Mesenchymal stem cell (in vitro differentiated cells and primary cell): ENCODE results near the gene ABCA4.

Experiments used
- DNase-seq: peaks from one replicate; pipeline ENCODE4 v3.0.0-alpha.2; 2013
- H2AFZ ChIP-seq: one replicate; pipeline ENCODE4 v1.6.1; 2013; ENCODE audit warnings: low read depth, mild to moderate bottlenecking, control low read depth, inconsistent platforms, low read length, moderate library complexity
- H2AK5ac ChIP-seq: 2 replicates; pipeline ENCODE4 v1.6.1; 2013; ENCODE audit warnings: low read length, moderate library complexity, mild to moderate bottlenecking, inconsistent platforms; ENCODE audit not compliant: severe bottlenecking
- H2BK120ac ChIP-seq: one replicate; pipeline ENCODE4 v1.6.1; 2013; ENCODE audit warnings: low read depth, mild to moderate bottlenecking, inconsistent platforms, low read length, moderate library complexity
- H2BK12ac ChIP-seq, 2 experiments: one replicate each; pipeline ENCODE4 v1.6.1; 2013; ENCODE audit warnings: inconsistent platforms in 2 of 2, low read length in 2 of 2, mild to moderate bottlenecking in 2 of 2, moderate library complexity in 2 of 2, control low read depth in 1 of 2
- H2BK15ac ChIP-seq: one replicate; pipeline ENCODE4 v1.6.1; 2013; ENCODE audit warnings: mild to moderate bottlenecking, low read depth, inconsistent platforms; ENCODE audit not compliant: poor library complexity, severe bottlenecking
- H2BK5ac ChIP-seq: 2 replicates; pipeline ENCODE4 v1.6.1; 2013; ENCODE audit warnings: low read depth, mild to moderate bottlenecking, low read length, control low read depth, inconsistent platforms; ENCODE audit not compliant: poor library complexity, severe bottlenecking
- H3K14ac ChIP-seq, 2 experiments: one replicate each; pipeline ENCODE4 v1.6.1; 2013; ENCODE audit warnings: inconsistent platforms in 2 of 2, low read length in 2 of 2, control low read depth in 1 of 2, mild to moderate bottlenecking in 1 of 2, moderate library complexity in 1 of 2
- H3K18ac ChIP-seq, 2 experiments: one replicate each; pipeline ENCODE4 v1.6.1; 2013; ENCODE audit warnings: inconsistent platforms in 2 of 2, low read length in 2 of 2, control low read depth in 1 of 2, low read depth in 1 of 2, mild to moderate bottlenecking in 1 of 2
- H3K23ac ChIP-seq, 2 experiments: one replicate each; pipeline ENCODE4 v1.6.1; 2013; ENCODE audit warnings: inconsistent platforms in 2 of 2, low read length in 2 of 2, mild to moderate bottlenecking in 2 of 2, moderate library complexity in 2 of 2, control low read depth in 1 of 2
- H3K27ac ChIP-seq: 2 replicates; pipeline ENCODE4 v1.5.1; 2013; ENCODE audit warnings: mild to moderate bottlenecking, moderate library complexity, low read length, control low read depth, inconsistent platforms; ENCODE audit not compliant: poor library complexity, severe bottlenecking
- H3K27me3 ChIP-seq, 2 experiments: 2 replicates each; pipeline versions ENCODE4 v1.6.1 to v1.7.0; 2013; ENCODE audit warnings: low read length in 2 of 2, mild to moderate bottlenecking in 2 of 2, moderate library complexity in 2 of 2, control low read depth in 1 of 2, inconsistent platforms in 1 of 2; ENCODE audit not compliant: control insufficient read depth in 1 of 2, insufficient read depth in 1 of 2
- H3K36me3 ChIP-seq, 2 experiments: 2 replicates each; pipeline versions ENCODE4 v1.6.1 to v1.7.0; 2013; ENCODE audit warnings: low read length in 2 of 2, control low read depth in 1 of 2, inconsistent platforms in 1 of 2, low read depth in 1 of 2, mild to moderate bottlenecking in 1 of 2; ENCODE audit not compliant: insufficient read depth in 2 of 2, control insufficient read depth in 1 of 2
- H3K4ac ChIP-seq, 2 experiments: one replicate each; pipeline ENCODE4 v1.6.1; 2013; ENCODE audit warnings: inconsistent platforms in 2 of 2, low read length in 2 of 2, mild to moderate bottlenecking in 2 of 2, moderate library complexity in 2 of 2, control low read depth in 1 of 2, low read depth in 1 of 2
- H3K4me1 ChIP-seq: 2 replicates; pipeline ENCODE4 v1.6.1; 2013; ENCODE audit warnings: low read depth, low read length, control low read depth; ENCODE audit not compliant: control insufficient read depth, insufficient read depth
- H3K4me2 ChIP-seq: 2 replicates; pipeline ENCODE4 v1.6.1; 2013; ENCODE audit warnings: low read length, mild to moderate bottlenecking, inconsistent platforms; ENCODE audit not compliant: poor library complexity, severe bottlenecking
- H3K4me3 ChIP-seq, 2 experiments: 2 replicates each; pipeline versions ENCODE4 v1.5.1 to v1.7.0; 2013; ENCODE audit warnings: low read length in 2 of 2, mild to moderate bottlenecking in 2 of 2, control low read depth in 1 of 2, low read depth in 1 of 2; ENCODE audit not compliant: insufficient read depth in 1 of 2
- H3K79me1 ChIP-seq: replicated peaks from 2 replicates; pipeline ENCODE4 v1.6.1; 2013; ENCODE audit warnings: mild to moderate bottlenecking, control low read depth, low read length, inconsistent platforms; ENCODE audit not compliant: poor library complexity, severe bottlenecking
- H3K9ac ChIP-seq: 2 replicates; pipeline ENCODE4 v1.7.0; 2013; ENCODE audit warnings: mild to moderate bottlenecking, low read length, moderate library complexity
- H3K9me3 ChIP-seq: 2 replicates; pipeline ENCODE4 v1.7.0; 2013; ENCODE audit warnings: mild to moderate bottlenecking, low read length; ENCODE audit not compliant: control insufficient read depth
- H4K8ac ChIP-seq: one replicate; pipeline ENCODE4 v1.6.1; 2013; ENCODE audit warnings: inconsistent platforms, mild to moderate bottlenecking, low read length, moderate library complexity
- H4K91ac ChIP-seq: one replicate; pipeline ENCODE4 v1.6.1; 2013; ENCODE audit warnings: mild to moderate bottlenecking, low read length, inconsistent platforms
- WGBS: methylation state at CpG from one replicate; pipeline ENCODE4 v1.1.7; 2013; ENCODE audit warnings: mixed read lengths; 5-methylcytosine and 5-hydroxymethylcytosine counted together

Gene ABCA4

GRCh38 chr1:93993731-93994130, 127.2 kb downstream of the ABCA4 start:
- H3K18ac ChIP-seq, result no peak overlapping the region
- H2BK120ac ChIP-seq, result no peak overlapping the region
- H2BK15ac ChIP-seq, result no peak overlapping the region
- H2BK12ac ChIP-seq, result no peak overlapping the region
- H3K4me3 ChIP-seq, result no peak overlapping the region
- H3K4ac ChIP-seq, result no peak overlapping the region
- H4K8ac ChIP-seq, result peak overlapping the region; percentile 7
- peaks cover 0 to 3% of the 10 kb centered on the region in 2 experiments for H3K27me3 ChIP-seq
- no peaks in the 10 kb centered on the region for H3K79me1 ChIP-seq
- H2AK5ac ChIP-seq, result no peak overlapping the region
- no peak overlapping the region for H2AFZ ChIP-seq
- H2BK5ac ChIP-seq, result no peak overlapping the region
- H3K4me2 ChIP-seq, result no peak overlapping the region
- H3K9ac ChIP-seq, result no peak overlapping the region
- WGBS, result 73% methylated on average over 2 of the region's 6 CpGs
- no peak overlapping the region for H3K27ac ChIP-seq
- no peak overlapping the region for H4K91ac ChIP-seq
- no peak overlapping the region for H3K23ac ChIP-seq
- H3K36me3 ChIP-seq, result no peaks in the 10 kb centered on the region
- peaks cover 12% of the 10 kb centered on the region for H3K4me1 ChIP-seq
- H3K14ac ChIP-seq, result no peak overlapping the region
- no peaks in the 10 kb centered on the region for H3K9me3 ChIP-seq
- DNase-seq, result peak; percentile 70

- Histone ChIP-seq H3K27ac (no peak overlapping the region), H3K79me1 (no peaks in the 10 kb centered on the region), H2AFZ (no peak overlapping the region), H3K4me2 (no peak overlapping the region), H2BK15ac (no peak overlapping the region), H3K27me3 (peaks cover 0 to 3% of the 10 kb centered on the region in 2 experiments), H3K4me3 (no peak overlapping the region), H3K14ac (no peak overlapping the region), H3K4me1 (peaks cover 12% of the 10 kb centered on the region), H4K91ac (no peak overlapping the region), H3K9me3 (no peaks in the 10 kb centered on the region), H2BK12ac (no peak overlapping the region), H3K4ac (peak overlapping the region in 1 of 2 experiments; percentile 53), H2BK120ac (peak overlapping the region; percentile 1), H3K36me3 (no peaks in the 10 kb centered on the region), H3K18ac (peak overlapping the region in 1 of 2 experiments; percentile 60), H2BK5ac (no peak overlapping the region), H2AK5ac (no peak overlapping the region), H3K23ac (no peak overlapping the region), H4K8ac (peak overlapping the region; percentile 23), H3K9ac (no peak overlapping the region)
- DNase-seq, result no peak
- 95% methylated on average over 10 of the region's 10 CpGs for WGBS
Observed at GRCh38 chr1:93992954-93993353, 128.0 kb downstream of the ABCA4 start.

- Histone ChIP-seq H3K27me3 (peaks cover 0 to 3% of the 10 kb centered on the region in 2 experiments), H3K23ac (no peak overlapping the region), H2AK5ac (no peak overlapping the region), H3K27ac (no peak overlapping the region), H3K36me3 (no peaks in the 10 kb centered on the region), H4K8ac (no peak overlapping the region), H3K4me1 (peaks cover 12% of the 10 kb centered on the region), H3K9me3 (no peaks in the 10 kb centered on the region), H2AFZ (no peak overlapping the region), H3K4ac (no peak overlapping the region), H3K4me3 (no peak overlapping the region), H3K18ac (no peak overlapping the region), H3K14ac (no peak overlapping the region), H3K79me1 (no peaks in the 10 kb centered on the region), H2BK120ac (no peak overlapping the region), H2BK12ac (no peak overlapping the region), H3K9ac (no peak overlapping the region), H3K4me2 (no peak overlapping the region), H4K91ac (no peak overlapping the region), H2BK5ac (no peak overlapping the region), H2BK15ac (no peak overlapping the region)
- DNase-seq, result no peak
- 93% methylated on average over 8 of the region's 8 CpGs for WGBS
Observed at GRCh38 chr1:93992190-93992589, 128.8 kb downstream of the ABCA4 start.

- H3K4me1 ChIP-seq, result peaks cover 11% of the 10 kb centered on the region
- peaks cover 0 to 3% of the 10 kb centered on the region in 2 experiments for H3K27me3 ChIP-seq
- no peak overlapping the region for H2AFZ ChIP-seq
- no peak overlapping the region for H3K4me2 ChIP-seq
- no peak overlapping the region for H3K14ac ChIP-seq
- no peak overlapping the region for H3K23ac ChIP-seq
- H3K18ac ChIP-seq, result no peak overlapping the region
- H4K91ac ChIP-seq, result no peak overlapping the region
- H2BK120ac ChIP-seq, result no peak overlapping the region
- WGBS, result 98% methylated on average over 4 of the region's 4 CpGs
- no peak overlapping the region for H3K4ac ChIP-seq
- no peak overlapping the region for H2BK12ac ChIP-seq
- no peak for DNase-seq
- H2AK5ac ChIP-seq, result no peak overlapping the region
- no peaks in the 10 kb centered on the region for H3K79me1 ChIP-seq
- no peak overlapping the region for H2BK5ac ChIP-seq
- H3K9me3 ChIP-seq, result no peaks in the 10 kb centered on the region
- no peak overlapping the region for H3K27ac ChIP-seq
- peak overlapping the region; percentile 28 for H2BK15ac ChIP-seq
- H3K36me3 ChIP-seq, result no peaks in the 10 kb centered on the region
- no peak overlapping the region for H3K9ac ChIP-seq
- H3K4me3 ChIP-seq, result no peak overlapping the region
- H4K8ac ChIP-seq, result no peak overlapping the region
Observed at GRCh38 chr1:93991271-93991670, 129.7 kb downstream of the ABCA4 start.
